Bronchial epithelial cell (primary cell): ENCODE data around the gene CAPZB. TPM values are rescaled to one million over a fixed set of nuclear protein-coding genes. Genes with fewer than 3 reads are reported as not detected.

Source experiments
- DNase-seq: peaks from one replicate; pipeline ENCODE4 v3.0.0-alpha.2; 2010; ENCODE audit warnings: low read depth
- FAIRE-seq: peaks from 2 replicates; lab custom pipeline; 2011; peaks lifted over from hg19 to GRCh38; lab: Jason Lieb, UNC
- H3K27me3 ChIP-seq: 2 replicates; pipeline ENCODE4 v1.5.1; 2011; ENCODE audit warnings: low read length; ENCODE audit not compliant: control insufficient read depth, insufficient read depth
- H3K36me3 ChIP-seq: 2 replicates; pipeline ENCODE4 v1.5.1; 2011; ENCODE audit warnings: low read length; ENCODE audit not compliant: control insufficient read depth, insufficient read depth
- H3K4me3 ChIP-seq: 2 replicates; pipeline ENCODE4 v1.5.1; 2011; ENCODE audit warnings: mild to moderate bottlenecking, low read depth, low read length, control low read depth
- CTCF ChIP-seq: IDR thresholded peaks from 2 replicates; pipeline ENCODE4 v1.5.1; 2011; ENCODE audit warnings: mild to moderate bottlenecking, moderate library complexity, low read length, control low read depth, inconsistent platforms; ENCODE audit not compliant: insufficient read depth, severe bottlenecking
- total RNA-seq: library from RNA; depleted of rRNA; stranded (reverse); fragments of >200 nt; gene quantifications from 2 replicates; pipeline ENCODE4 v1.2.1, GENCODE V29; 2014

Gene CAPZB
- total RNA-seq, 1 donor from 2014 or later = 73.5 TPM

GRCh38 chr1:19458815-19459417, 26.4 kb downstream of the CAPZB start:
- H3K27me3 ChIP-seq = no peaks in the 10 kb centered on the region
- no peak for DNase-seq
- no peak for TF ChIP-seq CTCF
- FAIRE-seq = no peak
- H3K36me3 ChIP-seq = peaks cover 4% of the 10 kb centered on the region
- no peak overlapping the region for H3K4me3 ChIP-seq

GRCh38 chr1:19457607-19458006, 27.7 kb downstream of the CAPZB start:
- no peak for TF ChIP-seq CTCF
- FAIRE-seq = no peak
- peaks cover 4% of the 10 kb centered on the region for H3K36me3 ChIP-seq

GRCh38 chr1:19456968-19457441, 28.3 kb downstream of the CAPZB start:
- DNase-seq = no peak
- Histone ChIP-seq H3K36me3 (peaks cover 4% of the 10 kb centered on the region), H3K27me3 (no peaks in the 10 kb centered on the region), H3K4me3 (no peak overlapping the region)
- FAIRE-seq = no peak
- no peak for TF ChIP-seq CTCF

More at GRCh38 chr1:19457607-19458006, 27.7 kb downstream of the CAPZB start:
- Histone ChIP-seq H3K27me3 (no peaks in the 10 kb centered on the region), H3K4me3 (no peak overlapping the region)
- no peak for DNase-seq

- H3K36me3 ChIP-seq = peaks cover 3% of the 10 kb centered on the region
- FAIRE-seq (no peak), DNase-seq (no peak)
- H3K27me3 ChIP-seq = no peaks in the 10 kb centered on the region
- no peak overlapping the region for H3K4me3 ChIP-seq
- TF ChIP-seq CTCF = no peak
Measured at GRCh38 chr1:19455353-19455752, 30.0 kb downstream of the CAPZB start.

- FAIRE-seq = no peak
- TF ChIP-seq CTCF = no peak
- no peak for DNase-seq
- peaks cover 3% of the 10 kb centered on the region for H3K36me3 ChIP-seq
- no peaks in the 10 kb centered on the region for H3K27me3 ChIP-seq
- no peak overlapping the region for H3K4me3 ChIP-seq
Measured at GRCh38 chr1:19454265-19455146, 30.8 kb downstream of the CAPZB start.
